HG03342 (cell line): ENCODE results near the gene STUB1.

Experiments used
- ATAC-seq: cut with Tn5 transposase; IDR thresholded peaks from one replicate; pipeline ENCODE4 v1.9.1; 2021; ENCODE audit warnings: mild to moderate bottlenecking, moderate library complexity; ENCODE audit not compliant: unreplicated experiment

Gene STUB1

DNA sequence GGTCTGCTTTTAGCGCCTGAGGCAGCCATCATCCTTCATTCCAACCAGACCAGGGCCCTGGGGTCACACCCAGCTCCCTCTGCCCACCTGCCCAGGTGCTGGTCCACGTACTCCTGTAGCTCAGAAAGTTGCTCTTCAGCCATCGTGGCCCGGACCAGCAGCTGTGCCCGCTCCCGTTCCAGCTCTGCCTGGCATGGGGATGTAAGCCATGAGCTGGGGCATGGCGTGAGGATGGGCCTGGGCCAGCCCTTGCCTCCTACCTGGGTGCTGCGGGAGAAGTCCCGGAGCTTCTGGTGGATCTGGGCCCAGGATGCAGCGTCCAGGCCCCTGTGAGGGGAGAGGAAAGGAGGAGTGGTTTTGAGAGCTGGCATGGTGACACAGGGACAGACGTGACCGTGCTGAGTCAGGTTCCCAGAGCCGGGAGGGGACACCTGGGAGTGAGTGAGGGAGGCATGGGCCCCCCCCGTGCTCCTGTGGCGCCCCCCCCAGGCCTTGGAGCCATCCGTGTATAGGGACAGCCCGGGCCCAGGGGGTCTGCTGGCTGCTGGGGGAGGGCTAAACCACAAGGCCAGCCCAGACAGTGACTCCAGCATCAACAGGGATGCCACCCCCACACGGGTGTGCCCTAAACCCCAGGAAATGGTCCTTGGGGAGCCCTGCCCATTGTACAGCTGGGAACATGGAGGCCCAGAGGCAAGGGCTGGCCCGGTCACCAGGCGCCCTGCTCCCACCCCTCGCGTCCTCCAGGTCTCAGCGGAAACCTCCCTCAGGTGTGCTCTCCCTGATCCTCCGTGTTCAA lies 42.8 kb downstream of the STUB1 start:
- no peak for ATAC-seq

DNA sequence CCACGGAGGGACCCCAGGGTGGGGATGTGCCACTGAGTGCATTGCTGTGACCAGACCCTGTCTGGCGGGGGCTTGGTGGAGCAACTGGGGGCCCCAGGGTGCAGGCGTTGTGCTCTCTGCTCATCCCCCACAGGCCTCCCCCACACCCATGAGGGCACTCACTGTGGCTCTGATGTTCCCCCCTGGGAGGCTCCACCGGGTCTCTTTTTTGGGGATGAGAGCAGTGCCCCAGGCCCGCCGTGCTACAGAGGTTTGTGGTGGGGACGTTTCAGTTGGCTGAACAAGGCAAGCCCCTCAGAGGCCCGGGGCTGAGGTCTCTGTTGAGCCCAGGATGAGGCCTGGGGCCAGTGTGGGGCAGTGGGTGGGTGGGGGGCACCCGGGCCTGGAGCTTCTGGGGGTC lies 43.5 kb downstream of the STUB1 start:
- ATAC-seq, result no peak

DNA sequence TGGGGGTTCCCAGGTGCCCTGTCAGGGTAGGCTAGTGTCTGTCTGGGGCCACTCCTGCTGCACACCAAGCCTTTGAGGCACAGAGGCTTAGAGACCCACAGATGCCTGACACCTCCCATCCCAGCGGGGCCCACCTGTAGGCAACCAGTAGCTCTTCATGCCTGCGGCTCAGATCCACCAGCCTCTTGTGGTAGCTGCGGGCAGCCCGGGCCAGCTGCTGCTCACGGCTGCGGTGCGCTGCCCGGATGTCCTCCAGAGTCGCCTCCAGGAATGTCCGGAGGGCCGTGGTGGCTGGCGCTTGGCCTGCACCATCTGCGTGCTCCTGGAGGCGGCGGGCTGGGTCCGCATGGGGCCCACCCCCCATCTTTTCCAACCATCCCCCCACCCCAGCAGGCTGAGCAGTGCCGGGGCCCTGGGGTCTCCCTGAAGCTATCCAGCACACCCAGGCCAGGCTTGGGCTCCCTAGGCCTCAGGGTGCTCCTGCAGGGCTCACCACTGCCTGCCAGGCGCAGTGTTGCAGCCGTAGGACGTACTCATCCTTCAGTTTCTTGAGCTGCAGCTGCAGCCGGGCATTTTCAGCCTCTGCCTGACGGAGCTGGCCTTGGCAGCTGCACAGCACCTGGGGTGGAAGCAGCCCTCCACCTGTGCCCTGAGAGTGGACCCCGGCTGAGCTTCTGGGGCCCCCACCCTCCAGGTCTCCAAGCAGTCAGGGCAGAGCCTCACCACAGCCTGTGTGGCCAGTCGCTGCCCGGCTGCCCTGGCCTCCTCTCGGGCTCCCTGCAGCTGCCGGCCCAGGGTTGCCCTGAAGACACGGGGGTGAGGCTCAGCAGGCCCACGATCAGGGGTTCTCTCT lies 44.2 kb downstream of the STUB1 start:
- no peak for ATAC-seq

DNA sequence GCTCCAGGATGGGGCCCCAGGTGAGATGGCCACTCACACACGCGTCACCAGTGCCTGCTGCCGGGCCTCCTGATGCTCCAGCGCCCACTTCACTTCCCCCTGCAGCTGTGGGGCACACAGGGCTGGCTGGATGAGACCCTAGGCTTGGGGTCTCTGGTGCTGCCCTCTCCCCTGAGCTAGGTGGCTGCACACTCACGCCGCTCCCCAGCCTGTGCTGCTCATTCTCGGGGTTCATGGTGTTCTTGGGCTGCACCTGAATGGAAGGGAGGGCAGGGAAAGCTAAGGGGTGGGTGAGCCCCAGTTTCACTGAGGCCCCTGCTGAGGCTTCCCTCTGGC lies 44.8 kb downstream of the STUB1 start:
- ATAC-seq, result no peak

DNA sequence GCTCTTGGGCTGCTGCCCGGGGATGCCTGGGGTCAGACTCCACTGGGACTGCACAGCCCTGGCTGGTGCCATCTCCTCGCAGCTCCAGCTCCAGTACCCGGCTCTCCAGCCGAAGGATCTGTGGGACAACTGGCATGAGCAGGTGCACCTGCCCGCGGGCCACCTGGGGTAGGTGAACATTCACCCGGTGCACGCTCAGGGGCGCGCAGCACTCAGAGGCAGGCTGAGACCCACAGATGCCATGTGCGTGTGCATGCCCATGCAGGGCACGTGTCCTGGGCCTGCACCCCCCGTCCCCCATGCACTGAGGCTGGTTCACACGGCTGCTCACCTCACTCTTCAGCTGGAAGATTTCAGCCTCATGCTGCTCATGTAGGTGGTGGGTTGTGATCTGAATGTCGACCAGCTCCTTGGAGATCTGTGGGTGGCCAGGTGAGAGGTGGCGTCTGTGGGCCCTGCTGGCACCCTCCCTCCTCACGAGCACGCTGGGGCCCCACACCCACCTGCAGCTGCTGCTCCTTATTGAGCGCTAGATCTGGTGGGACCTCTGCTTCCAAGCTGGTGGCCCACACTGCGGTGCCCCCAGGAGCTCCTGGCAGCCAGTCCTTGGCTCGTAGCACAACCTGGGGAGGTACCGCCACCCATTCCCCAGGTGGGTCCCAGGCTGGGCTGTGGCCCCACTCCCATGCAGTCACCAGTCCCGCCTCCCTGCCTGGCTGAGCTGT lies 45.4 kb downstream of the STUB1 start:
- ATAC-seq, result no peak

DNA sequence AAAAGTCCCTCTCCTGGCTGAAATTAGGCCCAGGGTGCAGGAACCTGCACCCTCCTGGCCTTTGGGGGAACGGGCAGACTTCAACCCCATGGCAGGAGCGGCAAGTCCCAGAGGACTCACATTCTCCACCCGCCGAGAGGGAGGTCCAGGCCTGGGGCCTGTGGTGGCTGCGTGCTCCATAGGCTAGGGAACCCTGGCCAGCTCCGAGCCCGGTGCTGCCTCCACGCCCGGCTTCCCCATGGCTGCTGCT lies 45.9 kb downstream of the STUB1 start:
- ATAC-seq, result no peak

DNA sequence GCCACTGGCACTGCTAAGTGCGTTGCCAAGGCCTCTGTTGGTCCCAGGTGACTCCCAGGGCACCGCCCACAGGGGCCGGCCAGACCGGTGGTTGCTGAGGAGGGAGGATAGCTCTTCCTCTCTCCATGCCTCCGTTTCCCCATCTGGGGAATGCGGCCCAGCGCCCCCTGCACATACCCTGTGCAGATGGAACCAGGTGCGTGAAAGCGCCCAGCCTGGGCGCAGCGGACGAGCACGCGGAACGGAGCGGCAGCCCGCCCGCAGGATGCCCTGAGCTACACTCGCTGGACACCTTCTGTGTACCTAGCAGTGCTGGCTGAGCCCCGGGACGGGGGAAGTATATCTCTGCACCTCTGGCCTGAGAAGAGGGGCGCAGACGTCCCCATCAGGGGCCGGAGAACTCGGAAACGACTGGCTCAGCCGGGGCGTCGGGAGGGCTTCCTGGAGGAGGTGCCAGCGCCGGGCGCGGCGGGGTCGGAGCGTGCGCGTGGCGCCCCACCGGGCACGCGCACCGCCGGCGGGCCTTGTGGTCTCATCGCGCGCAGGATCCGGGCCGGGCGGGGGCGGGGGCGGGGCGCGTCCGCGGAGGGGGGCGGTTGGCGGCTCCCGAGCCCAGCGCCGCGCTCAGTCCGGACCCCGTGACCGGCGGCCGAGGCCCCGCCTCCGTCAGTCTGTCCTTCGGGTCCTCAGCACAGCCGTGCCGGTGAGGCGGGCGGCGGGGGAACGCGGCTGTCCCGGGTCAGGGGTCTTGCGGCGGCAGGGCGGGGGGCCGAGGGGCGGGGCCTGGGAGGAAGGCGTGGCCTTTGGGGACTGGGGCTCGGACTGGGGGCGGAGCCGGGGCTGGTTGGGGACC lies 46.5 kb downstream of the STUB1 start, which contains the start of the genes CCDC78 and HAGHL:
CCDC78 (minus strand) TSS at position 6 of the 853 bp plus-strand sequence. CDS start 76 bp downstream, outside the sequence.
HAGHL (plus strand) TSS at position 669 of the 853 bp plus-strand sequence. CDS start 404 bp downstream, outside the sequence.
- ATAC-seq, result no peak

DNA sequence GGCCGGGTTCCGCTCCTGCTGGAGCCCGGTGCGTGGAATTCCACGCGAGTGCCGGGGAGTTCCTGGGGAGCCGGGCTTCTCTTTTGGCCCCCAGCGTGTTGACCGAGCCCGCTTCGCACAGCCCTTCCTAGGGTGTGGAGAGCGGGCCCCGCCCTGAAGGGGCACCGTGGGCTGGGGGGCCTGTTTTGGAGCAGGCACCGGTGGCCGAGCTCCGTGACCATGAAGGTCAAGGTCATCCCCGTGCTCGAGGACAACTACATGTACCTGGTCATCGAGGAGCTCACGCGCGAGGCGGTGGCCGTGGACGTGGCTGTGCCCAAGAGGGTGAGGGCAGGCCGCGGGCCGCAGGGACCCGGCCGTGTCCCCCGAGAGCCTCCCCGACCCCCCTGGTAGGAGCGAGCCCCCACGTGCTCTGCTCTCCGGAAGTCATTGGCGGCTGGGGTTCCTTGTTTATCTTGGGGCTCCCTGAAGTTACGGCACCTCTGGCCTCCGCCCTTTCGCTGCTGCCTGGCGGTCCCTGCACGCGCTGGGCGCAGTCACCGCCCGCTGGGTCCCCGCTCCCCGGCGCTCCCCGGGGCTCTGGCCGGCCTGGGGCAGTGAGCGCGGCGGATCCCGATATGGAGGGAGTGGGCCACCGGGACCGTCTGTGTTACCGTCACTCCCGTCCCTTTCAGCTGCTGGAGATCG lies 47.2 kb downstream of the STUB1 start:
- no peak for ATAC-seq

DNA sequence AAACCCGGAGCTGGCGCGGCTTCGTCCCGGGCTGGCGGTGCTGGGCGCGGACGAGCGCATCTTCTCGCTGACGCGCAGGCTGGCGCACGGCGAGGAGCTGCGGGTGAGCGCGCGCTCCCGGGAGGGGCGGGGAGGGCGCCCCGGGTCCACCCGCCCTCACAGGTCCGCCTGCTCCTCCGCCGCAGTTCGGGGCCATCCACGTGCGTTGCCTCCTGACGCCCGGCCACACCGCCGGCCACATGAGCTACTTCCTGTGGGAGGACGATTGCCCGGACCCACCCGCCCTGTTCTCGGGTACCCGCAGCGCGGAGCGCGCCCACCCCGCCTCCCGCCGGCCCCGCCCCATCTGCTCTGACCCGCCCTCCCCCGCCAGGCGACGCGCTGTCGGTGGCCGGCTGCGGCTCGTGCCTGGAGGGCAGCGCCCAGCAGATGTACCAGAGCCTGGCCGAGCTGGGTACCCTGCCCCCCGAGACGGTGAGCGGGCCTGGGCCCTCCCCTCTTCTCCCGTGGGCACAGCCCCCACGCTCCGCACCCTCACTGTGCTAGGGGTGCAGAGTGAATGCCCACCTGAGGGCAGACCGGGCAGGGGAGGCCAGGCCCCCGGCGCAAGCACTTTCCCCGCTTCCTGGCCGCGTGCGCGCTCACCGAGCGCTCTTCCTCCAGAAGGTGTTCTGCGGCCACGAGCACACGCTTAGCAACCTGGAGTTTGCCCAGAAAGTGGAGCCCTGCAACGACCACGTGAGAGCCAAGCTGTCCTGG lies 48.1 kb downstream of the STUB1 start:
- ATAC-seq, result no peak

DNA sequence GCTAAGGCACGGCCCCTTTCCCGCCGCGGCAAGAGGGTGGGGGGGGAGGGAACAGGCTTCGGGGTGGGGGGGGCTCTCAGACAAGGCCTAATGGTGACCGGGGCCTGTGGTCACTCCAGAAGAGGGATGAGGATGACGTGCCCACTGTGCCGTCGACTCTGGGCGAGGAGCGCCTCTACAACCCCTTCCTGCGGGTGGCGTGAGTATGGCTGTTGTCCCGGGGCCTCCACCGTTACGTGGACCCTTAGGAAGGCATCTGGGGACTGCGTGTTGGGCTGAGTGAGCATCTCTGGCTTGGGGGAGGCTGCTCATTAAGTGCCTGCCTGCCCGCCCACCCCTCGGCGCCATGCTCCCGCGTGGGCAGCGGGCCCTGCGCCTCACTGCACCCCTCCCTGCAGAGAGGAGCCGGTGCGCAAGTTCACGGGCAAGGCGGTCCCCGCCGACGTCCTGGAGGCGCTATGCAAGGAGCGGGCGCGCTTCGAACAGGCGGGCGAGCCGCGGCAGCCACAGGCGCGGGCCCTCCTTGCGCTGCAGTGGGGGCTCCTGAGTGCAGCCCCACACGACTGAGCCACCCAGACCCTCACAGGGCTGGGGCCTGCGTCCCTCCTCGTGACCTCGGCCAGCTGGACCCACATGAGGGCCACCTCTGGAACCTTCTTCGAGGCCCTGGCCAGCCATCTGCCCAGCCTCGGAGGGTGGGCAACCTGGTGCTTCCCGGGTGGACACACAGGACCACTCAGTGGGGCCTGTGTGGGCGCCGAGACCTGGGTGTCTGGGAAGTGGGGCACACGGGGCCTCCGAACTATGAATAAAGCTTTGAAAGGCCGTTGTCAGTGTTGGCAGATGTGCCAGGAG lies 48.9 kb downstream of the STUB1 start:
- no peak for ATAC-seq

DNA sequence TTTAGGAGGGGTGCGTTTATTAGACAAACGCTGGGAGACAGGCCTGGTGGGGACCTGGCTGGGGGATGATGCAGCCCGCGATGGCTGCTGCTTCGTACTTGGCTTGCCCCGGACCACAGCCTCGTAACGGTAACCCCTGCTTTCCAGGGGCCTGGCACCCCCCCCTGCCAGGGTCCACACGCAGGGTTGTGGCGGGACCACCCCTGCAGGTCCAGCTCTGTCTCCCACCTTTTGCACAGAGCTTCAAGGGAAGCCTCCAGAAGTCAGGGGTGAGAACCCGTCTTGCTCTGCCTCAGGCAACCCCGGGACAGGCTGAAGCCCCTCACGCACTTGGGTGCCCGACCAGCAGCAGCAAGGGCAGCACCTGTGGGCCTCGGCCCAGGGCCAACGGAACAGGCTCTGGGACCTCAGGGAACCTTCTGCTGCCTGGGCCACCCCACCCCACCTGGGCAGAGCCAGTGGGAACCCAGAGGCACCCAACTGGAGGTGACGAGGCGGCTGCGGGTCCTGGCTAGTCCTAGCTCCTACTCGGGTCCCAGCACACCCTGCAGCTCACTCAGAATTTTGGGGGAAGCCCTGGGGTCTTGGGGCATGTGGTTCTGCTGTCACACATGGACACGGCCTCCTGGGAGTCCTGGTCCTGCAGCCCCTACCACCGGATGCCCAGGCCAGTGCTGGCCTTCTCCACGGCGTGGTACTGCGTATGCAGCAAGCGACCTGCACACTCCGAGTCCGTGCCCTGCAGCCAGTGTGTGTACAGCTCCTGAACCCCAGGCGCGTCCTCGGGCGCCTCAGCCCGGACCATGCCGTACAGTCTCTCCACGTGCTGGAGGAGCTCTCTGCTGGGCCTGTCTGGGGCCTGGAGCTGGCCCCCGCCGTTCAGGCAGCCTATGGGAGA lies 49.8 kb downstream of the STUB1 start:
- ATAC-seq, result no peak

DNA sequence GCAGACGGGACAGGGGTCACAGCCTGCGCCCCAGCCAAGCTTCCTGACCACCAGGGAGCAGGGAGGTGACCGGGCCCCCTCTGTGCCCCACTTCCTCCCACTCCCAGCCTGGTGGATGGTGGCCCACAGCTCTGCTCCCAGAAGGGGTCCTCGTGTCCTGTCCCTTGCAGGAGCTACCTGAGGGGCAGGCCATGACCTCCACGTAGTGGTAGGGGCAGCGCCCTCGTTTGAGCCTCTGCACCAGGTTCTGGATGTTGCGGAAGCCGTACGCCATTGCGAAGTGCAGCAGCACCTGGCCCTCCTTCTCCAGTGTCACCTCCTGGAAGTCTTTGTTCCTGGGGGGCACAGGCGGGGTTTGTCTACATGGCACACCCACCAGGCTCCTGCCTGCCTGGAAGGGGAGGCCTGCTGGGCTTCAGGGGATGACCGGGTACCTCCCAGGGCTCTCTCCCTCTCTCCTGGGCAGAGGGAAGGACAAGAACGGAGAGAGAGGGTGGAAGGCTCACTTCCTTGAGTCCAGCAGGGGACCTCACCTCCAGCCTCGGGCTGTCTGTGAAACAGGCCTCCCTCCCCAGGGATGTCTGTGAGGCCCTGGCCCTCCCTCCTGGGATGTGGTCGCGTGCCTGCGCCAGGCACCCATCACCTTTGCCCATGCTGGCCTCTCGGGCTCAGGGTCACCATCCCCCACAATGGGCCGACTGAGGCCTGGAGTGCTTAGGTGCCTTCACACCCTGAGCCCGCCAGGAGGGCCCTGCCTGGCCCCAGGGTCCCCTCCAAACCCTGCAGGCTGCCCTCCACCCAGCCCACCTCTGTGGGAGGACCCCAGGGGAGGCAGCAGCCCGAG lies 50.7 kb downstream of the STUB1 start:
- no peak for ATAC-seq

DNA sequence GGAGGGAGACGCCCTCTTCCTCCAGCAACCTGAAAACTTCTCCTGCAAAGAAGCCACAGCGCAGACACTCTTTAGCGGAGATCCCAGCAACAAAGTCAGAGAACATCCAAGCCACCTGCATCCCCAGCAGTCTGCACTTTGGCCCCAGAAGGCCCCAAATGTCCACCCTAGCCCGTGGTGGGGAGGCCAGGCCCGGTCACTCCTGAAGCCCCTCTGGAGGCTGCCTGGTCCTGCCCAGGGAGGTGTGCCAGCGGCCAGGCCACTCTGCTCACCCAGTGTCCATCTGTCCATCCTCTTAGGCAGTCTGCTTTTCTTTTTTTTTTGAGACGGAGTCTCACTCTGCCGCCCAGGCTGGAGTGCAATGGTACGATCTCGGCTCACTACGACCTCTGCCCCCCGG lies 52.1 kb downstream of the STUB1 start:
- ATAC-seq, result no peak
